SK-N-MC (cell line): ENCODE measurements around the gene DPYSL4.

Source experiments
- EZH2 ChIP-seq: fragments of 200-600 bp; sonication (generic); IDR thresholded peaks from one replicate; pipeline ENCODE4 v1.6.1; 2017; ENCODE audit warnings: antibody characterized with exemption
- POLR2AphosphoS5 ChIP-seq: IDR thresholded peaks from 2 replicates; pipeline ENCODE4 v1.6.1; 2012; ENCODE audit warnings: mild to moderate bottlenecking, low read depth, low read length, borderline replicate concordance

GRCh38 chr10:132140167-132140925 lies 46.4 kb upstream of the DPYSL4 start:
- TF ChIP-seq EZH2 (no peak), POLR2AphosphoS5 (no peak)
